ENCODE measurements around the gene HTT-AS.

DNA sequence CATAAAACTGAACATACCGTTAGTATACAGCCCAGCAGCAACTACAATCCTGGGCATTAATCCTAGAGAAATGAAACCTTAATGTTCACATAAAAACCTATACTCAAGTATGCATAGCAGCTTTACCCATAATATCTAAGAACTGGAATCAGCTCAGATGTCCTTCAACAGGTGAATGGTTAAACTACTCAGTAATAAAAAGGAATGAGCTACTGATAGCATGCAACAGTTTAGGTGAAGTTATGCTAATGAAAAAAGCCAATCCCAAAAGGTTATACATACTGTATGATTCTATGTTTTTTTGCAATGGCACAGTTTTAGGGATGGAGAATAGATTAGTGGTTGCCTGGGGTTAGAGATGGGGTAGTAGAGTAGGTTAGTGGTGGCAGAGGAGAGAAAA is 9.4 kb upstream of the HTT-AS start:
- TF ChIP-seq POLR2AphosphoS5 (IDR thresholded peaks at IDR 0.05; ENCODE audit: low read depth, low read length) (no peak), TAF1 (IDR thresholded peaks at IDR 0.05; ENCODE audit: borderline replicate concordance, insufficient read depth, low read length) (no peak)

All from PFSK-1 (cell line).